HepG2 (cell line): Measurements from ENCODE around the gene ESRP2. TPM values are rescaled to one million over a fixed set of nuclear protein-coding genes. Genes with fewer than 3 reads are reported as not detected.
A peak's percentile ranks its signal among the peaks of the same experiment; 100 is the strongest.

Experiments
- CEBPB ChIP-seq: IDR thresholded peaks from 2 replicates; pipeline ENCODE4 v1.6.1; 2011; ENCODE audit warnings: low read depth, low read length, improper control_type of control experiment, borderline replicate concordance
- HNRNPH1 ChIP-seq: fragments of 200-400 bp; formaldehyde crosslinking; optimal IDR thresholded peaks from 2 replicates; pipeline ENCODE3; 2017; ENCODE audit warnings: mild to moderate bottlenecking, low read depth, low read length
- HOMEZ ChIP-seq: IDR thresholded peaks from 2 replicates; pipeline ENCODE4 v1.6.1; 2016; ENCODE audit warnings: low read depth
- MEIS2 ChIP-seq: sonication (generic); formaldehyde crosslinking; IDR thresholded peaks from 2 replicates; pipeline ENCODE4 v1.9.0; 2021; ENCODE audit warnings: mild to moderate bottlenecking, missing genetic modification reagents
- PHF20 ChIP-seq: sonication (generic); formaldehyde crosslinking; IDR thresholded peaks from 2 replicates; pipeline ENCODE4 v1.5.0; 2020; ENCODE audit warnings: mild to moderate bottlenecking, missing genetic modification reagents
- TARDBP ChIP-seq: sonication (generic); formaldehyde crosslinking; IDR thresholded peaks from 2 replicates; pipeline ENCODE4 v1.8.0; 2022; ENCODE audit warnings: mild to moderate bottlenecking, missing genetic modification reagents
- TOE1 ChIP-seq: sonication (generic); formaldehyde crosslinking; IDR thresholded peaks from 2 replicates; pipeline ENCODE4 v1.4.0; 2020; ENCODE audit warnings: mild to moderate bottlenecking, missing genetic modification reagents
- ZBTB3 ChIP-seq: sonication (generic); formaldehyde crosslinking; IDR thresholded peaks from 2 replicates; pipeline ENCODE4 v1.4.0; 2020; ENCODE audit warnings: low read depth, mild to moderate bottlenecking, moderate library complexity, missing genetic modification reagents, borderline replicate concordance
- ZBTB44 ChIP-seq: sonication (generic); formaldehyde crosslinking; IDR thresholded peaks from 2 replicates; pipeline ENCODE4 v1.4.0; 2020; ENCODE audit warnings: missing genetic modification reagents
- ZFX ChIP-seq: sonication (generic); formaldehyde crosslinking; IDR thresholded peaks from 2 replicates; pipeline ENCODE4 v1.4.0; 2020; ENCODE audit warnings: mild to moderate bottlenecking, low read depth, missing genetic modification reagents, moderate library complexity
- ZNF12 ChIP-seq: sonication (generic); formaldehyde crosslinking; IDR thresholded peaks from 2 replicates; pipeline ENCODE4 v1.5.0; 2020; ENCODE audit warnings: missing genetic modification reagents
- ZNF597 ChIP-seq: sonication (generic); formaldehyde crosslinking; IDR thresholded peaks from 2 replicates; pipeline ENCODE4 v1.5.0; 2020; ENCODE audit warnings: missing genetic modification reagents
- ZNF703 ChIP-seq: sonication (generic); formaldehyde crosslinking; IDR thresholded peaks from 2 replicates; pipeline ENCODE4 v1.5.1; 2020; ENCODE audit warnings: missing genetic modification reagents, mild to moderate bottlenecking, moderate library complexity, borderline replicate concordance
- ZNF788 ChIP-seq: sonication (generic); formaldehyde crosslinking; IDR thresholded peaks from 2 replicates; pipeline ENCODE4 v1.5.0; 2020; ENCODE audit warnings: mild to moderate bottlenecking, missing genetic modification reagents, borderline replicate concordance
- polyA plus RNA-seq, 8 experiments: library from polyadenylated mRNA; depleted of rRNA in 3 of 8; stranded (reverse) in 7 of 8; unstranded in 1 of 8; fragments of >200 nt; fragmentation: Illumina TruSeq in 4 of 8; extraction: Trizol in 4 of 8; gene quantifications; 2 replicates each; pipeline versions ENCODE4 v1.2.1 to v1.2.3, GENCODE V29; 2011 to 2016; ENCODE audit warnings: low read depth in 4 of 8, missing spikeins in 1 of 8, mixed read lengths in 1 of 8; ENCODE audit not compliant: insufficient read depth in 1 of 8
- total RNA-seq, 5 experiments: library from RNA; depleted of rRNA; stranded (reverse); fragments of >200 nt; fragmentation: Illumina TruSeq; extraction: Trizol; gene quantifications; 2 replicates each; pipeline ENCODE4 v1.2.3, GENCODE V29; 2016; ENCODE audit warnings: low read depth in 1 of 5
- TF ChIP-seq, protein P1 (sequence below): sonication (generic); formaldehyde crosslinking; IDR thresholded peaks from 2 replicates; pipeline ENCODE4 v1.5.1; 2020; ENCODE audit warnings: missing genetic modification reagents, mild to moderate bottlenecking, borderline replicate concordance
- TF ChIP-seq, protein P2 (sequence below): IDR thresholded peaks from 2 replicates; pipeline ENCODE4 v1.6.1; 2016; ENCODE audit warnings: missing biosample characterization, missing genetic modification reagents, low read depth
- TF ChIP-seq, protein P3 (sequence below): sonication (generic); formaldehyde crosslinking; IDR thresholded peaks from 2 replicates; pipeline ENCODE4; 2020; ENCODE audit warnings: missing genetic modification reagents, mild to moderate bottlenecking, borderline replicate concordance

Gene ESRP2
- total and polyA plus RNA-seq, 2 of the 13 experiments (the other 11 are each of a cell fraction or from before 2014, with no cell fraction given), result 21.1 to 32.4 TPM

- TF ChIP-seq ZFX (CRISPR knock-in tag) (peak; percentile 2; the same call in 1 of the 2 replicates), CEBPB (no peak), ZNF788 (CRISPR knock-in tag) (peak; percentile 15; the same call in 1 of the 2 replicates), ZBTB3 (0 out of 2 replicates have a peak, but pooled peaks have one; percentile 20), ZNF12 (CRISPR knock-in tag) (no peak), ZNF703 (CRISPR knock-in tag) (no peak; the same call in 1 of the 2 replicates), TARDBP (peak; percentile 37), ZNF597 (CRISPR knock-in tag) (no peak), HNRNPH1 (no peak), HOMEZ (CRISPR knock-in tag) (no peak; the same call in none of the 2 replicates), ZBTB44 (CRISPR knock-in tag) (no peak), TOE1 (CRISPR knock-in tag) (no peak; the same call in 1 of the 2 replicates), MEIS2 (peak; percentile 80; the same call in 1 of the 2 replicates), PHF20 (CRISPR knock-in tag) (no peak; the same call in 1 of the 2 replicates)
- TF ChIP-seq, protein P1, sequence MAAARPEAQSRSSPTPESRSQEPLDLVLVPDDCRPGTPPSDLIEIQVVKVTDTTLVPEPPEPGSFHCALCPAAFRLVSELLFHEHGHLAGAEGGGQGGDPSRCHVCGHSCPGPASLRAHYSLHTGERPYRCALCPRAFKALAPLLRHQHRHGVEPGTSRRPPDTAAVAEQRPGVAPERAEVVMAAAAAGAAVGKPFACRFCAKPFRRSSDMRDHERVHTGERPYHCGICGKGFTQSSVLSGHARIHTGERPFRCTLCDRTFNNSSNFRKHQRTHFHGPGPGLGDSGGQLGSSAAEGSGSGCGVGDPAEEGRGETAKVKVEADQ (CRISPR knock-in tag), result no peak
- TF ChIP-seq, protein P2, sequence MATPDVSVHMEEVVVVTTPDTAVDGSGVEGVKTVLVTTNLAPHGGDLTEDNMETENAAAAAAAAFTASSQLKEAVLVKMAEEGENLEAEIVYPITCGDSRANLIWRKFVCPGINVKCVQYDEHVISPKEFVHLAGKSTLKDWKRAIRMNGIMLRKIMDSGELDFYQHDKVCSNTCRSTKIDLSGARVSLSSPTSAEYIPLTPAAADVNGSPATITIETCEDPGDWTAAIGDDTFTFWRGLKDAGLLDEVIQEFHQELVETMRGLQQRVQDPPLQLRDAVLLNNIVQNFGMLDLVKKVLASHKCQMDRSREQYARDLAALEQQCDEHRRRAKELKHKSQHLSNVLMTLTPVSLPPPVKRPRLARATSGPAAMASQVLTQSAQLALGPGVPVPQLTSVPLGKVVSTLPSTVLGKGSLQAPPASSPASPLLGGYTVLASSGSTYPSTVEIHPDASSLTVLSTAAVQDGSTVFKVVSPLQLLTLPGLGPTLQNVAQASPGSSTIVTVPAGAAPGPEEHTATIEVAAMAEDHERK (CRISPR knock-in tag), result no peak
- TF ChIP-seq, protein P3, sequence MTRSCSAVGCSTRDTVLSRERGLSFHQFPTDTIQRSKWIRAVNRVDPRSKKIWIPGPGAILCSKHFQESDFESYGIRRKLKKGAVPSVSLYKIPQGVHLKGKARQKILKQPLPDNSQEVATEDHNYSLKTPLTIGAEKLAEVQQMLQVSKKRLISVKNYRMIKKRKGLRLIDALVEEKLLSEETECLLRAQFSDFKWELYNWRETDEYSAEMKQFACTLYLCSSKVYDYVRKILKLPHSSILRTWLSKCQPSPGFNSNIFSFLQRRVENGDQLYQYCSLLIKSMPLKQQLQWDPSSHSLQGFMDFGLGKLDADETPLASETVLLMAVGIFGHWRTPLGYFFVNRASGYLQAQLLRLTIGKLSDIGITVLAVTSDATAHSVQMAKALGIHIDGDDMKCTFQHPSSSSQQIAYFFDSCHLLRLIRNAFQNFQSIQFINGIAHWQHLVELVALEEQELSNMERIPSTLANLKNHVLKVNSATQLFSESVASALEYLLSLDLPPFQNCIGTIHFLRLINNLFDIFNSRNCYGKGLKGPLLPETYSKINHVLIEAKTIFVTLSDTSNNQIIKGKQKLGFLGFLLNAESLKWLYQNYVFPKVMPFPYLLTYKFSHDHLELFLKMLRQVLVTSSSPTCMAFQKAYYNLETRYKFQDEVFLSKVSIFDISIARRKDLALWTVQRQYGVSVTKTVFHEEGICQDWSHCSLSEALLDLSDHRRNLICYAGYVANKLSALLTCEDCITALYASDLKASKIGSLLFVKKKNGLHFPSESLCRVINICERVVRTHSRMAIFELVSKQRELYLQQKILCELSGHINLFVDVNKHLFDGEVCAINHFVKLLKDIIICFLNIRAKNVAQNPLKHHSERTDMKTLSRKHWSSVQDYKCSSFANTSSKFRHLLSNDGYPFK (CRISPR knock-in tag), result no peak; the same call in 1 of the 2 replicates
Measured at GRCh38 chr16:68234188-68235107, 1.5 kb downstream of the ESRP2 start (continued).
